Activated CD8-positive, alpha-beta memory T cell treated with anti-CD3 and anti-CD28 coated beads for 36 hours (primary cell): ENCODE results near the gene SORCS2. TPM values are rescaled to one million over a fixed set of nuclear protein-coding genes. Genes with fewer than 3 reads are reported as not detected.

Source experiments
- CTCF ChIA-PET: fragments of 350-600 bp; sonication (Branson Sonifier 250); formaldehyde crosslinking; loops from one replicate; lab custom pipeline; 2021; ENCODE audit warnings: antibody characterized with exemption; lab: Charles Lee
- POLR2A ChIA-PET: fragments of 350-600 bp; sonication (Branson Sonifier 250); formaldehyde crosslinking; loops from one replicate; lab custom pipeline; 2021; ENCODE audit warnings: antibody characterized with exemption; lab: Charles Lee
- total RNA-seq, 2 experiments: library from RNA; stranded (reverse); gene quantifications; one replicate each; pipeline ENCODE4 v1.2.3, GENCODE V29; 2021

The SORCS2 gene
- total RNA-seq, 2 experiments from 2014 or later, result not detected

- CTCF ChIA-PET, result no interaction called here
- POLR2A ChIA-PET, result no interaction called here
Observed at GRCh38 chr4:7276515-7276914, 84.2 kb downstream of the SORCS2 start.

GRCh38 chr4:7278071-7278765, 85.9 kb downstream of the SORCS2 start:
- CTCF ChIA-PET, result no interaction called here
- POLR2A ChIA-PET, result no interaction called here

- ChIA-PET CTCF (no interaction called here), POLR2A (no interaction called here)
Observed at GRCh38 chr4:7278981-7279380, 86.6 kb downstream of the SORCS2 start.

- CTCF ChIA-PET, result no interaction called here
- POLR2A ChIA-PET, result no interaction called here
Observed at GRCh38 chr4:7279902-7280301, 87.6 kb downstream of the SORCS2 start.

GRCh38 chr4:7280926-7281690, 88.8 kb downstream of the SORCS2 start:
- ChIA-PET POLR2A (no interaction called here), CTCF (no interaction called here)

GRCh38 chr4:7281691-7282665, 89.6 kb downstream of the SORCS2 start:
- ChIA-PET CTCF (no interaction called here), POLR2A (no interaction called here)

- POLR2A ChIA-PET, result no interaction called here
- CTCF ChIA-PET, result no interaction called here
Observed at GRCh38 chr4:7282786-7283440, 90.6 kb downstream of the SORCS2 start.

GRCh38 chr4:7285244-7286094, 93.1 kb downstream of the SORCS2 start:
- CTCF ChIA-PET, result no interaction called here

GRCh38 chr4:7286170-7286569, 93.8 kb downstream of the SORCS2 start:
- POLR2A ChIA-PET, result no interaction called here
- CTCF ChIA-PET, result interaction anchor here (0.6 kb wide), 1 partner anchor 635 kb away, joined by 3 read pairs; no protein-coding TSS in a partner anchor

More at GRCh38 chr4:7285244-7286094, 93.1 kb downstream of the SORCS2 start:
- POLR2A ChIA-PET, result no interaction called here

GRCh38 chr4:7286798-7287197, 94.5 kb downstream of the SORCS2 start:
- CTCF ChIA-PET, result interaction anchor here (0.6 kb wide), 1 partner anchor 634 kb away, joined by 3 read pairs; no protein-coding TSS in a partner anchor
- POLR2A ChIA-PET, result no interaction called here

- ChIA-PET POLR2A (no interaction called here), CTCF (no interaction called here)
Observed at GRCh38 chr4:7287274-7287917, 95.1 kb downstream of the SORCS2 start.

- ChIA-PET POLR2A (no interaction called here), CTCF (no interaction called here)
Observed at GRCh38 chr4:7287918-7288280, 95.6 kb downstream of the SORCS2 start.

GRCh38 chr4:7288751-7289523, 96.6 kb downstream of the SORCS2 start:
- POLR2A ChIA-PET, result no interaction called here
- CTCF ChIA-PET, result no interaction called here

- CTCF ChIA-PET, result no interaction called here
Observed at GRCh38 chr4:7289589-7289988, 97.3 kb downstream of the SORCS2 start.

GRCh38 chr4:7291372-7292114, 99.2 kb downstream of the SORCS2 start:
- CTCF ChIA-PET, result no interaction called here
- POLR2A ChIA-PET, result no interaction called here

More at GRCh38 chr4:7289589-7289988, 97.3 kb downstream of the SORCS2 start:
- POLR2A ChIA-PET, result no interaction called here

GRCh38 chr4:7293703-7294102, 101.4 kb downstream of the SORCS2 start:
- ChIA-PET POLR2A (no interaction called here), CTCF (no interaction called here)
